ENCODE data around the gene LGALS7.
"Not testable (repeated sequence)": the region's sequence is repeated elsewhere in the genome, so short reads cannot be mapped to it uniquely, and the experiment has no call there.

Gene LGALS7

DNA sequence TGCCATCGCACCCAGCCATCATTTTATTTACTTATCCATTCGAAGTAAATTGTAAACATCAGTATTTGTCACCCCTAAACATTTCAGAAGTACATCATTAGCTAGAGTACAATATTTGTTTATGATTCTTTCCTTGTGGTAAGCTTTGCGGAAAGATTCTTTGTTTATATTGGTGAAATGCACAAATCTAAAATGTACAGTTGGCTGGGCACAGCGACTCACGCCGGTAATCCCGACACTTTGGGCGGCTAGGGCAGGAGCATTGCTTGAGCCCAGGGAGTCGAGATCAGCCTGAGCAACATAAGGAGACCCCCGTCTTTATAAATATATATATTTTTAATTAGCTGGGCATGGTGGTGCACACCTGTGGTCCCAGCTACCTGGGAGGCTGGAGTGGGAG lies 25.8 kb upstream of the LGALS7 start:
- no peak for DNase-seq

DNA sequence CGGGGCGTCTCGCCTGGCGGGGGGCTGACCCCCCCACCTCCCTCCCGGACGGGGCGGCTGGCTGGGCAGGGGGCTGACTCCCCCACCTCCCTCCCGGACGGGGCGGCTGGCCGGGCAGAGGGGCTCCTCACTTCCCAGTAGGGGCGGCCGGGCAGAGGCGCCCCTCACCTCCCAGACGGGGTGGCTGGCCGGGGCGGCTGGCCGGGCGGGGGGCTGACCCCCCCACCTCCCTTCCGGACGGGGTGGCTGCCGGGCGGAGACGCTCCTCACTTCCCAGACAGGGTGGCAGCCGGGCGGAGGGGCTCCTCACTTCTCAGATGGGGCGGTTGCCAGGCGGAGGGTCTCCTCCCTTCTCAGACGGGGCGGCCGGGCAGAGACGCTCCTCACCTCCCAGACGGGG lies 24.5 kb upstream of the LGALS7 start:
- not testable (repeated sequence) for DNase-seq

DNA sequence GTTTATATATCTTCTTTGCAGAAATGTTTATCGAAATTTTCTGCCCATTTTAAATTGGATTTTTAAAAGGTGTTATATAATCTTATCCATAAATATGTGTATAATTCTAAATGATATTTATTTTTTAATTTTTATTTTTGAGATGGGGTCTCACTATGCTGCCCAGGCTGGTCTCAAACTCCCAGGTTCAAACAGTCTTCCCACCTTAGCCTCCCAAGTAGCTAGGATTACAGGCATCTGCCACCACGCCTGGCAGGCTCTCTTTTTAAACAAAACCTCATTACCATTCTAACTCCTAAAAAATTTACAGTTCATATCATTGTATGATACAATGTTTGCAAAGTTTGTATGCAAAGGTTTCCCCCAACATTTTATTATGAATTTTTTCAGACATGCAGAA lies 22.8 kb upstream of the LGALS7 start:
- no peak for DNase-seq

DNA sequence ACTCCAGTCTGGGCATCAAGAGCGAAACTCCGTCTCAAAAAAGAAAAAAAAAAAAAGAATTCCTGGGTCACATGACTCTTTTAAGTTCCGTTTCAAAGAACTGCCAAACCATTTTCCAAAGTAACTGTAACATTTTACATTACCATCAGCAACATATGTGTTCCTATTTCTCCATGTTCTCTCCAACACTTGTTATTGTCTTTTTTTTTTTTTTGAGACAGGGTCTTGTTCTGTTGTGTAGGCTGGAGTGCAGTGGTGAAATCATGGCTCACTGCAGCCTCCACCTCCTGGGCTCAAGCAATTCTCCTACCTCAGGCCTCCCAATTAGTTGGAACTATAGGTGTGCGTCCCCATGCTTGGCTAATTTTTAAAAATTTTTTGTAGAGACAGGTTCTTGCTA lies 22.2 kb upstream of the LGALS7 start:
- DNase-seq = no peak

DNA sequence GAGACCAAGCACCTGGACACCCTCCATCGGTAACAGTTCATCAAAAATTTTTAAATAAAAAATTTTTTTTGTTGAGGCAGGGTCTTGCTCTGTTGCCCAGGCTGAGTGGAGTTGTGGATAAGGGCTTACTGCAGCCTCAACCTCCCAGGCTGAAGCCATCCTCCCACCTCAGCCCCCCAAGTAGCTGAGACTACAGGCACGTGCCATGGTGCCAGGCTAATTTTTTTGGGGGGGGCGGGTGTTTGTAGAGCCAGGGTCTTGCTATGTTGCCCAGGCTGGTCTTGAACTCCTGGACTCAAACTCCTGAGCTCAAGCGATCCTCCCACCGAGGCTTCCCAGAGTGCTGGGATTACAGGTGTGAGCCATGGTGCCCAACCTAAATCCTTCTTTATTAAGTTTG lies 20.4 kb upstream of the LGALS7 start:
- DNase-seq = no peak

DNA sequence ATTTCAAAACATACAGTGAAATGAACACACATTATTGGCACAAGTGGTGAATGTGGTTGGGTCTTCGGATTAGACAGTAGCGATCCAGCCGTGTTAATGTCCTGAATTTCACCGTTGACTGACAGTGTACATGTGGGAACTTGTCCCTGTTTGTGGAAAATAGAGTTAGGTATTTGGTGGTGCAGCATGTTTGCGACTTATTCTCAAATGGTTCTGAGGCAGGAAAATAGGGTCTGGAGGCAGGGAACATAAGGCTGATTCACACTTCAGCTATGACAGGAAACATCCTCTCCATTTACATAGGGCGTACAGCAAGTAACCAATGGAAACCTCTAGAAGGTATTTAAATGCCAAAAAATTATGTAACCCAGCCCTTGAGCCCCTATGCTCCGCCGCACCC lies 19.9 kb upstream of the LGALS7 start:
- DNase-seq = no peak

DNA sequence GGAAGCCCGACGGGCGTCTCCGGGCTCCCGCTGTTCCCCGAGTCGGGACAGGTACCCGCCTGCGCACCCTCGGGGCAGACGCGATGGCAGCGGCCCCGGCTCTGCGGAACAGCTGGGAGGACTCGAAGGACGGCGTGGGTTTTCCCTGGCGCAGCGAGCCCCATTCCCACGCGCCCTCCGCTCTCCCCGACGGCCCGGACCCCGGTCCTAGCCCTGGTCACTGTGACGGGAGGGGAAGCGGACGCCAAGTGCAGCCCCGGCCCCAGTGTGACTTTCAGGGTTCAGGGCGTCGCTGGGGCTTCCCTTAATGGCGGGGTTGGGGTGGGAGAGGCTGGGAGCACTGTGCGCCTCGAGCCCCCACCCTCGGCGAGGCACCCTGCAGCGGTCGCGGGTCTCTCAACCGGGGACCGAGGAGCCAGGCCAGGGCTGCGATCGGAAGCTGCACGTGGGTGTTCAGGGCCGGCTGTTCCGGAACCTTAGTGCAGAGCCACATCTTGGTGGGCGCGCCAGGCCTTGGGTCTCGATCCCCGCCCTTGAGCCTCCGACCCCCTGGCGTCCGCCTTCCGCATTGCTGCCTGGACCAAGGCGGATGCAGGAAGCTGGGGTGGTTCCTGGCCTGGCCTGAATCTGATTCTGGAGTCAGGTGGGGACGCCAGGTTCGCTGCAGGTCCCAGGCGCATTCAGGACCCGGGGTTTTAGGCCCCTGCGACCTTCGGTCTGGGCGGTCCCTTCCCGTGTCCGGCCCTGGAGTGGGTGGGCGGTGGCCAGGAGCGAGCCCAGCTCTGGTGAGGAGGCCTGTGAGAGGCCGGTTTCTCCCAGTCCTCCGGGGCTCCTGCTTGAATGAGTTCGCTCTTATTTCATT lies 19.2 kb upstream of the LGALS7 start:
- no peak for DNase-seq

DNA sequence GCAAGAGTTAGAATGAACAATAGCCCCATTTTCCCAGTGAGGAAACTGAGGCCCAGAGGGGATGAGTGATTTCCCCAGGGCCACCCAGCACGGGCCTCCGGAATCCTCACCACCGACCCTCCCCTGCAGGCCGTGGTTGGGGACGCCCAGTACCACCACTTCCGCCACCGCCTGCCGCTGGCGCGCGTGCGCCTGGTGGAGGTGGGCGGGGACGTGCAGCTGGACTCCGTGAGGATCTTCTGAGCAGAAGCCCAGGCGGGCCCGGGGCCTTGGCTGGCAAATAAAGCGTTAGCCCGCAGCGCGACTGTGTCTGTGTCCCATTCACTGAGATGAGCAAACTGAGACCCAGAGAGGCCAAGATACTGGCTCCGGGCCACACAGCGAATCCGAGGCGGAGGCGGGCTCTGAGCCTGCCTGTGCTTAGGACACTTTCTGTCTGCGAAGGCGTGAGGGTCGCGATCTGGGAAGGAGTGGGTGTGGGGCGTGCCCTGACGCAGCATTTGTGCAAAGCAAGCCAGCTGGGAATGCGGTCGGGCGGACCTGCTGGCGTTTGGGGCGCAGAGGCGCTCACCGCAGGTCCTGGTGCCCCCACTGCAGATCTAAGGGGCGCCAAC lies 18.2 kb upstream of the LGALS7 start:
- not testable (repeated sequence) for DNase-seq

DNA sequence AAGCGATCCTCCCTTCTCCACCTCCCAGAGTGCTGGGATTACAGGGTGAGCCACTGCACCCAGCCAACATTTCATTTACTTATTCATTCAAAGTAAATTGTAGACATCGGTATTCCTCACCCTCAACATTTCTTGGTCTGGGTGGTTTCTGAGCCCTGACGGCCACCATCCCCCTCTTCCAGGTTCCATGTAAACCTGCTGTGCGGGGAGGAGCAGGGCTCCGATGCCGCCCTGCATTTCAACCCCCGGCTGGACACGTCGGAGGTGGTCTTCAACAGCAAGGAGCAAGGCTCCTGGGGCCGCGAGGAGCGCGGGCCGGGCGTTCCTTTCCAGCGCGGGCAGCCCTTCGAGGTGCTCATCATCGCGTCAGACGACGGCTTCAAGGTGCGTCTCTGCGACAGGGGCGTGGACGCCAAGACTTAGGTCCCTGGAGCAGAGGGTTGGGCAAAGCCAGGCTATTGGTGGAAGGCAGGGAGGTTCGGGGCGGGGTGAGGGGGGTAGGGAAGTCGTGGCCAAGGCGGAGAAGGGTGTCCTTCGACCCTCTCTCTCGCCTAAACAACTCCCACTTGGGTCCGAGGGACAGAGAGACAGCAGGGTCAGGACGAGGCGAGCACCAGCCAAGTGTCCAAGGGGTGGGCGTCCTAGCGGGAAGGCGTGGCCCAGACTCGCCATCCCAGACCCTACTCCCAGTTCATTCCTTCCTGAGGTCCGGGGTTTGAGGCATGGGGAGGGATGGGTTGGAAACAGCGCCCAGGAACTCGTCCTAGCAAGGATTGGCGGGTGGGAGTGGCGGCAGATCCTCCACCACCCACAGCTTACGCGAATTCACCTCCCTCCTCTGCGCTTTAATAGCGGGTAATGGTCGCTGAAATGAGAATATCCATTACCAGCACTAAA lies 17.4 kb upstream of the LGALS7 start:
- not testable (repeated sequence) for DNase-seq

DNA sequence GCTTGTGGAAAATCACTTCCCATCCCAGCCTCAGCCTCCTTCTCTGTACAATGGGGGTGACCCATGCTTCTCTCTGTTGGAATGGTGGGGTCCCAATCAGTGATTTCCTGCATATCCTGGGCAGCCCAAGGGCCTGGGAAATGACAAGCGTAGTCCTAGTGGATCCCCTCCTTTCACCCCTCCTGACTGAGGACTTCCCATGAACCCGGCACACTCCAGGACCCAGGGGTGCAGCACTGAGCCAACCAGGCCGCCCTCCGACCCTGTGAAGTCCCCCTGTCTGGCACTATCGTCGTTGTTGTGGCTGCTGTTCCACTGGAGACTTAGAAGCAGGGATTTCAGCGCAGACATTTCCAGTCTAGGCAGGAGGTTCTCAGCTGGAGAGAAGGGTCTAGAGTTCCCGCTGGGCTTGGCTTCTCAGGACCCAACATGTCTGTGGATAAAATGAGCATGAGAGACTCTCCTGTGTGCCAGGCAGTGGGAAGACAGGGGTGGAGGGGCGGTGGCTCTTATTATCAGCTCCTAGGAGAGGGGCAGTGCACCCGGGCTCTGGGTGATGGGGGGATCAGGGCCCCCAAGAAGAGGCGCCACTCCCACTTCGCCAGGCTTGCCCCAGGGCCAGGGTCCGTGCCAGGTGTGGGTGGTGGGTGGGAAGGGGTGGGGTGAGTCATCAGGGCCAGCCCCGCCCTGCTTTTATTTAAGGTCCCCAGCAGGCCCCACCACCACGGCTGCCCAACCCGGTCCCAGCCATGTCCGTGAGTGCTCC lies 15.3 kb upstream of the LGALS7 start, which contains the start of gene LGALS7B:
Gene LGALS7B (plus strand): TSS at position 723 of the 766 bp plus-strand sequence. CDS start 27 bp downstream, at position 750.
- DNase-seq = no peak

DNA sequence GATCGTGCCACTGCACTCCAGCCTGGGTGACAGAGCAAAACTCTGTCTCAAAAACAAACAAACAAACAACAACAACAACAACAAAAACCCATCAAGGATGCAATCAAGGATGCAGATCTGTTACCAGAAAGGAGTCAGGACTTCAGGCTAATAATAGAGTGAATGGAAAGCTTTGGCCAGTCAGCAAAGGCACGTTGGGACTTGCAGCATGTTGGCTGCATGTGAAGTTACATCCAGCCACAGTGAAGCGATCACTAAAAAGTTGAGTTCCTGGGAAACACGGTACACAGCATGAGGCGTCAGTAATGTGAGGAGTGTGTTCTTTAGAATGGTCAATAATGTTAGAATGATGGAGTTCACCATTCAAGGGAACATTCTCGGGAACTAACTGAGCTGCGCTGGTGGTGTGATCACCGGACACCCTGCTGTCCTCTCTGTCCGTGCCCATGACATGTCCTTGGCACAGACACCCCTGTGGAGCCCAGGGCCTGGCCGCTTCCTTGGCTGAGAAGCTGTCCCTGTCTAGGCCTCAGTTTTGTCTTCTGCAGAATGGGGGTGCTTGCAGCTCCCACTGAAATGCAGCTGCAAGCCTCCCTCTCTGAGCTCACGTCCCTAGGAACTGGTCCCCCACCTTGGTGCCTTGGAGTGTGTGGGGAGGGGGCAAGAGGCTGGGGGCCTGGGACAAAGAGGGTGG lies 13.4 kb upstream of the LGALS7 start:
- no peak for DNase-seq

DNA sequence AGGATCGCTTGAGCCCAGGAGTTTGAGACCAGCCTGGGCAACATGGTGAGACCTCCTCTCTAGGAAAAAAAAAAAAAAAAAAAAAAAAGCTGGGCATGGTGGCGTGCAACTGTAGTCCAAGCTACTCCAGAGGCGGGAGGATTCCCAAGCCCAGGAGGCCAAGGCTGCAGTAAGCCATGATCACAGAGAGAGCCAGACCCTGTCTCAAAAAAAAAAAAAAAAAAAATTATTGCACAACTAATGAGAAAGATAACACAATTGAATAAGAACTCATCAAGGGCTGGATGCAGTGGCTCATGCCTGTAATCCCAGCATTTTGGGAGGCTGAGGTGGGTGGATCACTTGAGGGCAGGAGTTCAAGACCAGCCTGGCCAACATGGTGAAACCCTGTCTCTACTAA lies 12.7 kb upstream of the LGALS7 start:
- not testable (repeated sequence) for DNase-seq

DNA sequence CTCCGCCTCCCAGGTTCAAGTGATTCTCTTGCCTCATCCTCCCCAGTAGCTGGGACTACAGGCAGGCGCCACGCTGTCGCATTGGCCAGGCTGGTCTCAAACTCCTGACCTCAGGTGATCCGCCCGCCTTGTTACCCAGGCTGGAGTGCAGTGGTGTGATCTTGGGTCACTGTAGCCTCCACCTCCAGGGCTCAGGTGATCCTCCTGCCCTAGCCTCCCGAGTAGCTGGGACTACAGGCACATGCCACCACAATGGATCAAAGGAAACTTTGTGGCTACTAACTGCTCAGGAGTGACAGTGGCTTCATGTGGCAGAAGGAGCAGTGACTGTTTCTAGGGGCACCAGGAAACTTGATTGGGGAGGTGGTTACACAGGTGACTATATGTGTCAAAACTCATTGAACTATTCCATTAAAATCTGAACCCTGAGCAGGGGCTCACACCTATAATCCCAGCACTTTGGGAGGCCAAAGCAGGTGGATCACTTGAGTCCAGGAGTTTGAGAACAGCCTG lies 11.9 kb upstream of the LGALS7 start:
- no peak for DNase-seq

DNA sequence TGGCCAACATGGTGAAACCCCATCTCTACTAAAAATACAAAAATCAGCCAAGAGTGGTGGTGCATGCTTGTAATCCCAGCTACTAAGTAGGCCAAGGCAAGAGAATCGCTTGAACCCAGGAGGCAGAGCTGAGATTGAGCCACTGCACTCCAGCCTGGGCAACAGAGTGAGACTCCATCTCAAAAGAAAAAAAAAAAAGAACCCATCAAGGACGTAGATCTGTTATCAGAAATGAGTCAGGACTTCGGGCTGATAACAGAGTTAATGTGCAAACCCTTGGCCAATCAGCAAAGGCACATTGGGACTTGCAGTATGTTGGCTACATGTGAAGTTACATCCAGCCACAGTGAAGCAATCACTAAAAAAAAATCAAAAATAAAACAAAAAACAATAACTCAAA lies 10.9 kb upstream of the LGALS7 start:
- no peak for DNase-seq

DNA sequence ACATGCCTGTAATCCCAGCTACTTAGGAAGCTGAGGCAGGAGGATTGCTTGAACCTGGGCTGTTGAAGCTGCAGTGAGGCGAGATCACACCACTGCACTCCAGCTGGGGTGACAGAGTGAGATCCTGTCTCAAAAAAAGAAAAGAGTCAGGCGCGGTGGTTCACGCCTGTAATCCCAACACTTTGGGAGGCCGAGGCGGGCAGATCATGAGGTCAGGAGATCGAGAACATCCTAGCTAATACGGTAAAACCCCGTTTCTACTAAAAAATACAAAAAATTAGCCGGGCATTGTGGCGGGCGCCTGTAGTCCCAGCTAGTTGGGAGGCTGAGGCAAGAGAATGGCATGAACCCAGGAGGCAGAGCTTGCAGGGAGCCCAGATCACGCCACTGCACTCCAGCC lies 8.9 kb upstream of the LGALS7 start:
- DNase-seq = not testable (repeated sequence)

DNA sequence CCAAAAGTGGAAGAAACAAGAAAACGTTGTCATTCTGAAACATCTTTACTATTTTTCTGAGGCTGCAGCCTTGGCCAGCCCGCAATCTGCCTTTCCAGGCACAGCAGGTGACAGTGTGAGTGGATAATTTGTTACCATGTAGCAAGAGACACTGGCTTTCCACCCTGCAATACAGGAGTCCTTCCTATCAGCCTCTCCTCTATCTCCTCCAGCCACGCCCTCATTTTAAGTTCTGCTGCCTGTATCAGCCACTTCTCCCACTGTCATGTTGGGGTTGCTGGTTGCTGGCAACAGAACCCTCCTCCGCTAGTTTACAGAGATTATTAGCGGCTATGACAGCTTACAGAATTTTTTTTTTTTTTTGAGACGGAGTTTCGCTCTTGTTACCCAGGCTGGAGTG lies 7.7 kb upstream of the LGALS7 start:
- DNase-seq = no peak

DNA sequence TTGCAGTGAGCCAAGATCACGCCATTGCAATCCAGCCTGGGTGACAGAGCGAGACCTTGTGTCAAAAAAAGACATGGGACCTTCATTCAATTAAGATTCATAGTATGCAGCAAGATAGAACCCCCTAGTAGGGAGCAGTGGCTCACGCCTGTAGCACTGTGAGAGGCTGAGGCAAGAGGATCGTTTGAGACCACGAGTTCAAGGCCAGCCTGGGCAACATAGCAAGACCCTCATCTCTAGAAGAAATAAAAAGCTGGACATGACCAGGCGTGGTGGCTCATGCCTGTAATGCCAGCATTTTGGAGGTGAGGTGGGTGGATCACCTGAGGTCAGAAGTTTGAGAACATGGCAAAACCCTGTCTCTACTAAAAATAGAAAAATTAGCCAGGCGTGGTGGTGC lies 7.1 kb upstream of the LGALS7 start:
- no peak for DNase-seq

DNA sequence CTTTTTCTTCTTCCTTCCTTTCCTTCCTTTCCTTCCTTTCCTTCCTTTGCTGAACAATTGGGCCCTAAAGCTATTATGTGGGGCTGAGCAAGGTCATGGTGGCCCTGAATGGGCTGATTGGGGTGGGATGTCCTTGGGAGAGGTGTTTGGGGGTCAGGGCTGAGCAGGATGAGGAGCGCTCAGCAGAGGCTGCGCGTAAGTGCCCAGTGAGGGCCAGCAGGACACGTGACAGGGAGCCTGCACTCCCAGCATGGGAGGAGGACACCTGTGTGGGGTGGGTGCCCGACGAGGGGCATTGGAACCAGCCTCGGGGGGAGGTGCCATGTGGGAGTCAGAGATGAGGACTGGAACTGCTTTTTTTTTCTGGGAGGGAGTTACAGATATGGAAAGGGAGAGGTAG lies 5.4 kb upstream of the LGALS7 start:
- no peak for DNase-seq

DNA sequence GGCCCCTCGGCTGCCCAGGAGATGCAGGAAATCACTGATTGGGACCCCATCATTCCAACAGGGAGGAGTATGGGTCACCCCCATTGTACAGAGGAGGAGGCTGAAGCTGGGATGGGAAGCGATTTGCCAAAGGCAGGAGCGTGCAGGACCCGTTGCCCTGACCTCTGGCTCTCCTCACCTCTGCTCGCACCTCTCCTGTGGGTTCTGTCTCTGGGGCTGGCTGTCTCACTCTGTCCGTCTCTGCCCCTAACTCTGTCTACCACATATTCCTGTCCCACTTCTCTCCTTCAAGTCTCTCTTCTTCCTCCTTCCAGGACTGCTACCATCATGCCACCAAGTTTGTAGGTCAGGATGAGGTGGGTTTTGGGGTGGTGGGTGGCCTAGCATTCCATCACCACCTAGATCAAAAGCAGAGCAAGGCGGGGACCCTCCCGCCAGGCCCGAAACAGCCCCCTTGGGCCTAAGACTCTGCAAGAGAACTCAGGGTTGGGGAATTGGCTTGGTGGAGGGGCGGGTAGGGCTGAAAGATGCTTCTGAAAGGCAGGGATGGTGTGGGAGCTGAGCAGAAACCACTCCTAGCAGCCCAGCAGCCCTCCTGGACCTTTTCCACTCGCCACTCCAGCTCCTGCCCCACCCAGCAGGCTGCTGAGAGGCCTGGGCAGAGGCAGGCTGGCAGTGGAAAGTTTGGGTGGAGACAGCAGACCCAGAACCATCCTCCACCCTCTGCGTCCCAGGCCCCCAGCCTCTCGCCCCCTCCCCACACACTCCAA lies 1.0 kb upstream of the LGALS7 start:
- no peak for DNase-seq

DNA sequence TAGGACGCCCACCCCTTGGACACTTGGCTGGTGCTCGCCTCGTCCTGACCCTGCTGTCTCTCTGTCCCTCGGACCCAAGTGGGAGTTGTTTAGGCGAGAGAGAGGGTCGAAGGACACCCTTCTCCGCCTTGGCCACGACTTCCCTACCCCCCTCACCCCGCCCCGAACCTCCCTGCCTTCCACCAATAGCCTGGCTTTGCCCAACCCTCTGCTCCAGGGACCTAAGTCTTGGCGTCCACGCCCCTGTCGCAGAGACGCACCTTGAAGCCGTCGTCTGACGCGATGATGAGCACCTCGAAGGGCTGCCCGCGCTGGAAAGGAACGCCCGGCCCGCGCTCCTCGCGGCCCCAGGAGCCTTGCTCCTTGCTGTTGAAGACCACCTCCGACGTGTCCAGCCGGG lies 1.7 kb downstream of the LGALS7 start:
- DNase-seq = not testable (repeated sequence)

DNA sequence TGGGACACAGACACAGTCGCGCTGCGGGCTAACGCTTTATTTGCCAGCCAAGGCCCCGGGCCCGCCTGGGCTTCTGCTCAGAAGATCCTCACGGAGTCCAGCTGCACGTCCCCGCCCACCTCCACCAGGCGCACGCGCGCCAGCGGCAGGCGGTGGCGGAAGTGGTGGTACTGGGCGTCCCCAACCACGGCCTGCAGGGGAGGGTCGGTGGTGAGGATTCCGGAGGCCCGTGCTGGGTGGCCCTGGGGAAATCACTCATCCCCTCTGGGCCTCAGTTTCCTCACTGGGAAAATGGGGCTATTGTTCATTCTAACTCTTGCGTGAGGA lies 2.4 kb downstream of the LGALS7 start:
- DNase-seq = not testable (repeated sequence)

Measured in NCI-H1105 (cell line).